Stomach smooth muscle (tissue), 2 donors: ENCODE results near the gene MIDN.

ENCODE experiments used
- H3K27ac ChIP-seq: one replicate; pipeline ENCODE4 v1.7.0; 2013; ENCODE audit warnings: mild to moderate bottlenecking, low read length, inconsistent platforms
- H3K27me3 ChIP-seq, 2 donors: one replicate each; pipeline ENCODE4 v1.7.0; 2013; ENCODE audit warnings: low read length in 2 of 2; ENCODE audit not compliant: insufficient read depth in 2 of 2, control insufficient read depth in 1 of 2
- H3K36me3 ChIP-seq, 2 donors: one replicate each; pipeline ENCODE4 v1.7.0; 2013; ENCODE audit warnings: low read length in 2 of 2; ENCODE audit not compliant: control insufficient read depth in 2 of 2, insufficient read depth in 2 of 2
- H3K4me1 ChIP-seq: one replicate; pipeline ENCODE4 v1.7.0; 2013; ENCODE audit warnings: low read length; ENCODE audit not compliant: control insufficient read depth, insufficient read depth
- H3K4me3 ChIP-seq, 2 donors: one replicate each; pipeline ENCODE4 v1.7.0; 2013; ENCODE audit warnings: low read length in 2 of 2
- H3K9ac ChIP-seq, 2 donors: one replicate each; pipeline ENCODE4 v1.7.0; 2013; ENCODE audit warnings: low read length in 2 of 2, mild to moderate bottlenecking in 1 of 2
- H3K9me3 ChIP-seq, 2 donors: one replicate each; pipeline ENCODE4 v1.7.0; 2013; ENCODE audit warnings: low read length in 2 of 2; ENCODE audit not compliant: control insufficient read depth in 2 of 2
- donor health status: healthy.
- donor health status: Pancreatic carcinoma.

Gene MIDN

DNA sequence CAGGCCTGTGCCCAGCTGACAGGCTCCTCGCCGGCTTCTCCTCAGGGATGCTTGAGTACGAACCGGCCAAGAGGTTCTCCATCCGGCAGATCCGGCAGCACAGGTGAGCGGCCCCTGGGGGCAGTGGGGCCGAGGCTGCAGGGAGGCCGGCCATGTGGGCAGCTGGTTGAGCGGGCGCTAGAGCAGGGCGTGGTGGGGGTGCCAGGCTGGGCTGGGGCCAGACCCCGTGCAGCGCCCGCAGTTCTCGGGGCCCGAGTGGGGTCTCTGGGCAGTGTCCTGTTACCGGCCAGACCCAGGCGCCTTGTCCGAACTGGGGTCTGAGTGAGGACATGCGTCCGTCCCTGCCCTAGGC, 26.5 kb upstream of the MIDN start:
- Histone ChIP-seq H3K36me3 (peaks cover 14 to 16% of the 10 kb centered on the region in 2 donors), H3K4me1 (peaks cover 38% of the 10 kb centered on the region), H3K27ac (no peak overlapping the region), H3K9me3 (no peaks in the 10 kb centered on the region), H3K27me3 (no peaks in the 10 kb centered on the region), H3K9ac (peak overlapping the region in 1 of 2 donors; percentile 21), H3K4me3 (no peak overlapping the region)

DNA sequence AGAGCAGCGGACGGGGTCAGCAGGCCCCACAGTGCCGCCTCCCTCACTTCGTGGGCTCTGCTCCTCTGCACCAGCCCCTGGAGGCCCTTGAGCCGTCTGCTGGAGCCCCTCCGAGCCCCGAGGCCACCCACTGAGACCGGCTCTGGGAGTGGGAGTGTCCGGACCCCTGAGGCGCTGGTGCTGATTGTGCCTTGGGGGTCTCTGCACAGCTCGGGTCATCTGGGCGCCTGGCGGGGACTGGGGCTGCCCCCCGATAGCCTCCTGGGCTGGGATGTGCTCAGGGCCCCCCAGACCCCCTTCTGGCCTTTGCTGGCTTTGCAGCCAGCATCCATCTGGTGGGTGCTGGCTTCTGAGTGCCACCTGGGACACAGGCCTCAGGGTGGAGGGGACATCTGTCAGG, 26.0 kb upstream of the MIDN start:
- no peak overlapping the region for H3K4me3 ChIP-seq
- H3K4me1 ChIP-seq, result peaks cover 33% of the 10 kb centered on the region
- H3K27ac ChIP-seq, result no peak overlapping the region
- no peaks in the 10 kb centered on the region for H3K27me3 ChIP-seq
- no peak overlapping the region for H3K9ac ChIP-seq
- no peaks in the 10 kb centered on the region for H3K9me3 ChIP-seq
- H3K36me3 ChIP-seq, result peaks cover 16 to 18% of the 10 kb centered on the region in 2 donors

- Histone ChIP-seq H3K4me3 (no peak overlapping the region), H3K4me1 (peaks cover 27% of the 10 kb centered on the region), H3K9ac (peak overlapping the region in 1 of 2 donors; percentile 14), H3K9me3 (no peaks in the 10 kb centered on the region), H3K36me3 (peaks cover 16 to 18% of the 10 kb centered on the region in 2 donors), H3K27me3 (no peaks in the 10 kb centered on the region), H3K27ac (no peak overlapping the region)
Measured at GRCh38 chr19:1223018-1223855, 25.1 kb upstream of the MIDN start.

GRCh38 chr19:1224047-1224825, 24.1 kb upstream of the MIDN start:
- Histone ChIP-seq H3K27ac (no peak overlapping the region), H3K4me1 (peaks cover 18% of the 10 kb centered on the region)

DNA sequence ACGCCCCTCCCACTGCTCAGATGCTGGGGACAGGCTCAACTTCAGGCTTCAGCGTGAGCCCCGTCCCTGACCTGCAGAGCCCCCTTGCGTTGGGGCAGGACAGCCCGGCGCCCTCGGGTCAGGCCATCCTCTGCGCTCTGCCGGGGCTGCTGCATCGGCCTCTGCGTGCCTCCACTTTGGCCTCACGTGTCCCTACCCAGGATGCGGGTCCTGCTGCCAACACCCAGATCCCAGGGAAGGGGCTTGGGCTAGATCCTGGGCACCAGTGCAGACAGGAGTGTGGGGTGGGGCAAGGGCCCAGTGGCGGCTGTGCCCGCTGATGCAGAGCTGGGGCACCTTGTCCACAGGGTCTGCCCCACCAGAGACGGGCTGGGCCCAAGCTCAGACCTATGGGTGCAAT, 23.5 kb upstream of the MIDN start:
- Histone ChIP-seq H3K27me3 (no peaks in the 10 kb centered on the region), H3K4me1 (peaks cover 18% of the 10 kb centered on the region), H3K9ac (no peak overlapping the region), H3K4me3 (no peak overlapping the region), H3K36me3 (peaks cover 16 to 18% of the 10 kb centered on the region in 2 donors), H3K27ac (no peak overlapping the region), H3K9me3 (no peaks in the 10 kb centered on the region)

More at GRCh38 chr19:1224047-1224825, 24.1 kb upstream of the MIDN start:
- Histone ChIP-seq H3K36me3 (peaks cover 16 to 18% of the 10 kb centered on the region in 2 donors), H3K9me3 (no peaks in the 10 kb centered on the region), H3K4me3 (no peak overlapping the region), H3K27me3 (no peaks in the 10 kb centered on the region), H3K9ac (no peak overlapping the region)

- Histone ChIP-seq H3K4me3 (no peak overlapping the region), H3K27me3 (no peaks in the 10 kb centered on the region), H3K4me1 (peaks cover 13% of the 10 kb centered on the region), H3K36me3 (peaks cover 16% of the 10 kb centered on the region in 2 donors), H3K9me3 (no peaks in the 10 kb centered on the region), H3K9ac (no peak overlapping the region), H3K27ac (no peak overlapping the region)
Measured at GRCh38 chr19:1225440-1226226, 22.8 kb upstream of the MIDN start.

DNA sequence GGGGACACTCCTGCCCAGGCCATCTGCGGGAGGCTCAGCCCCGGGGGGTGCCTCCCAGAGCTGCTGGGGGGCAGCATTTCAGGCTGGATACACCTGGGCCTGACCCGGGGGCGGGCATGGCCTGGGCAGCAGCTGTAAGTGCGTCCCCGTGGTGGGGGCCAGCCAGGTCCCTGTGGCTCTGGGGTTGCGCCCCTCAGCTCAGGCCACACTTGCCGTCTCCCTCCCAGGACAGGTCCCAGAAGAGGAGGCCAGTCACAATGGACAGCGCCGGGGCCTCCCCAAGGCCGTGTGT, 22.2 kb upstream of the MIDN start:
- Histone ChIP-seq H3K36me3 (peaks cover 11 to 12% of the 10 kb centered on the region in 2 donors), H3K4me1 (peaks cover 12% of the 10 kb centered on the region), H3K9me3 (no peaks in the 10 kb centered on the region), H3K4me3 (no peak overlapping the region), H3K27me3 (no peaks in the 10 kb centered on the region), H3K27ac (no peak overlapping the region), H3K9ac (no peak overlapping the region)

- H3K4me1 ChIP-seq, result peaks cover 9% of the 10 kb centered on the region
- H3K9ac ChIP-seq, result no peak overlapping the region
- H3K27ac ChIP-seq, result no peak overlapping the region
- no peaks in the 10 kb centered on the region for H3K9me3 ChIP-seq
- H3K4me3 ChIP-seq, result no peak overlapping the region
- no peaks in the 10 kb centered on the region for H3K27me3 ChIP-seq
- peaks cover 7 to 10% of the 10 kb centered on the region in 2 donors for H3K36me3 ChIP-seq
Measured at GRCh38 chr19:1226522-1227303, 21.7 kb upstream of the MIDN start.

GRCh38 chr19:1227304-1228054, 20.9 kb upstream of the MIDN start:
- Histone ChIP-seq H3K27me3 (no peaks in the 10 kb centered on the region), H3K4me1 (peaks cover 10% of the 10 kb centered on the region), H3K4me3 (no peak overlapping the region), H3K36me3 (peaks cover 7 to 10% of the 10 kb centered on the region in 2 donors), H3K9me3 (no peaks in the 10 kb centered on the region), H3K9ac (no peak overlapping the region), H3K27ac (no peak overlapping the region)
